BE2C (cell line): ENCODE data around the gene PWP1.

Source experiments
- DNase-seq: peaks from one replicate; pipeline ENCODE4 v3.0.0-alpha.2; 2020
- H3K27me3 ChIP-seq: fragments of 250-450 bp; sonication (Bioruptor Pico); 2 replicates; pipeline ENCODE4 v1.5.1; 2020; ENCODE audit warnings: mild to moderate bottlenecking
- H3K36me3 ChIP-seq: fragments of 250-450 bp; sonication (Bioruptor Pico); 2 replicates; pipeline ENCODE4 v1.5.1; 2020; ENCODE audit warnings: mild to moderate bottlenecking
- H3K4me1 ChIP-seq: fragments of 250-450 bp; sonication (Bioruptor Pico); 2 replicates; pipeline ENCODE4 v1.5.1; 2020
- H3K4me3 ChIP-seq: 2 replicates; pipeline ENCODE4 v1.5.1; 2011; ENCODE audit warnings: low read depth, low read length
- H3K9me3 ChIP-seq: fragments of 250-450 bp; sonication (Bioruptor Pico); 2 replicates; pipeline ENCODE4 v1.5.1; 2020
- CTCF ChIP-seq: IDR thresholded peaks from 2 replicates; pipeline ENCODE4 v1.5.1; 2012; ENCODE audit warnings: mild to moderate bottlenecking, low read depth, low read length

Gene PWP1

GRCh38 chr12:107655281-107656065, 30.1 kb upstream of the PWP1 start:
- no peak for TF ChIP-seq CTCF
- Histone ChIP-seq H3K4me1 (peaks cover 3% of the 10 kb centered on the region; the same call in 1 of the 2 replicates), H3K27me3 (no peaks in the 10 kb centered on the region), H3K4me3 (peak overlapping the region; percentile 17; the same call in 1 of the 2 replicates), H3K36me3 (no peaks in the 10 kb centered on the region), H3K9me3 (no peaks in the 10 kb centered on the region)
- DNase-seq = peak; percentile 55

- no peak overlapping the region for H3K4me3 ChIP-seq
- H3K27me3 ChIP-seq = no peaks in the 10 kb centered on the region
- H3K9me3 ChIP-seq = no peaks in the 10 kb centered on the region
- H3K4me1 ChIP-seq = peaks cover 3% of the 10 kb centered on the region; the same call in 1 of the 2 replicates
- no peak for TF ChIP-seq CTCF
- no peaks in the 10 kb centered on the region for H3K36me3 ChIP-seq
- no peak for DNase-seq
Measured at GRCh38 chr12:107656302-107656701, 29.3 kb upstream of the PWP1 start.

GRCh38 chr12:107657133-107657532, 28.5 kb upstream of the PWP1 start:
- Histone ChIP-seq H3K4me1 (peaks cover 3% of the 10 kb centered on the region; the same call in 1 of the 2 replicates), H3K36me3 (no peaks in the 10 kb centered on the region), H3K4me3 (no peak overlapping the region), H3K9me3 (no peaks in the 10 kb centered on the region), H3K27me3 (no peaks in the 10 kb centered on the region)
- TF ChIP-seq CTCF = no peak
- no peak for DNase-seq

GRCh38 chr12:107657621-107658020, 28.0 kb upstream of the PWP1 start:
- no peak for DNase-seq
- peaks cover 3% of the 10 kb centered on the region; the same call in 1 of the 2 replicates for H3K4me1 ChIP-seq
- no peaks in the 10 kb centered on the region for H3K9me3 ChIP-seq
- no peaks in the 10 kb centered on the region for H3K36me3 ChIP-seq
- TF ChIP-seq CTCF = no peak
- H3K4me3 ChIP-seq = no peak overlapping the region
- H3K27me3 ChIP-seq = no peaks in the 10 kb centered on the region

- TF ChIP-seq CTCF = no peak
- Histone ChIP-seq H3K4me3 (no peak overlapping the region), H3K4me1 (no peaks in the 10 kb centered on the region), H3K9me3 (no peaks in the 10 kb centered on the region), H3K27me3 (no peaks in the 10 kb centered on the region), H3K36me3 (no peaks in the 10 kb centered on the region)
- no peak for DNase-seq
Measured at GRCh38 chr12:107660235-107660634, 25.4 kb upstream of the PWP1 start.

GRCh38 chr12:107660861-107661415, 24.7 kb upstream of the PWP1 start:
- Histone ChIP-seq H3K9me3 (no peaks in the 10 kb centered on the region), H3K27me3 (no peaks in the 10 kb centered on the region), H3K4me3 (no peak overlapping the region), H3K36me3 (no peaks in the 10 kb centered on the region), H3K4me1 (no peaks in the 10 kb centered on the region)
- no peak for TF ChIP-seq CTCF
- no peak for DNase-seq
